Calu3 (cell line): ENCODE measurements around the gene COG1. TPM values are rescaled to one million over a fixed set of nuclear protein-coding genes. Genes with fewer than 3 reads are reported as not detected.

ENCODE experiments used
- BruUV-seq: library from RNA; stranded (reverse); fragments of 400-500 nt; replicated peaks from 2 replicates; lab custom pipeline; 2021; lab: Mats Ljungman, UMichigan
- CTCF ChIA-PET: fragments of 300-600 bp; sonication (Branson Sonifier 250); formaldehyde crosslinking; loops from one replicate; lab custom pipeline; 2022; ENCODE audit warnings: antibody characterized with exemption; lab: Charles Lee
- DNase-seq: peaks from one replicate; pipeline ENCODE4 v3.0.0; 2022
- H3K27ac Mint-ChIP-seq: one replicate; pipeline ENCODE4 v1.8.0; 2022; ENCODE audit warnings: mixed read lengths; ENCODE audit not compliant: unreplicated experiment
- H3K27me3 Mint-ChIP-seq: one replicate; pipeline ENCODE4 v1.8.0; 2022; ENCODE audit warnings: mixed read lengths; ENCODE audit not compliant: unreplicated experiment
- H3K36me3 Mint-ChIP-seq: one replicate; pipeline ENCODE4 v1.8.0; 2022; ENCODE audit warnings: mild to moderate bottlenecking, moderate library complexity, mixed read lengths; ENCODE audit not compliant: insufficient read depth, unreplicated experiment
- H3K4me1 Mint-ChIP-seq: one replicate; pipeline ENCODE4 v1.8.0; 2022; ENCODE audit warnings: mild to moderate bottlenecking, low read depth, mixed read lengths; ENCODE audit not compliant: unreplicated experiment
- H3K4me3 Mint-ChIP-seq: one replicate; pipeline ENCODE4 v1.8.0; 2022; ENCODE audit warnings: mild to moderate bottlenecking, low read depth, moderate library complexity, mixed read lengths; ENCODE audit not compliant: unreplicated experiment
- H3K9me3 Mint-ChIP-seq: one replicate; pipeline ENCODE4 v1.8.0; 2022; ENCODE audit warnings: low read depth, mixed read lengths; ENCODE audit not compliant: unreplicated experiment
- intact Hi-C: fragments of 100-400 bp; cut with micrococcal nuclease; formaldehyde crosslinking; loops from one replicate; pipeline ENCODE4 v1.10.0; 2022; ENCODE audit not compliant: unreplicated experiment
- total RNA-seq: library from RNA; stranded (reverse); gene quantifications from 2 replicates; pipeline ENCODE4 v1.2.3, GENCODE V29; 2022
- TF ChIP-seq, protein P1 (sequence below): fragments of 200-600 bp; IDR thresholded peaks from one replicate; pipeline ENCODE4 v1.8.0; 2022; ENCODE audit warnings: antibody characterized with exemption; ENCODE audit not compliant: unreplicated experiment

Gene COG1
- total RNA-seq, 1 experiment from 2014 or later: 37.7 TPM

DNA sequence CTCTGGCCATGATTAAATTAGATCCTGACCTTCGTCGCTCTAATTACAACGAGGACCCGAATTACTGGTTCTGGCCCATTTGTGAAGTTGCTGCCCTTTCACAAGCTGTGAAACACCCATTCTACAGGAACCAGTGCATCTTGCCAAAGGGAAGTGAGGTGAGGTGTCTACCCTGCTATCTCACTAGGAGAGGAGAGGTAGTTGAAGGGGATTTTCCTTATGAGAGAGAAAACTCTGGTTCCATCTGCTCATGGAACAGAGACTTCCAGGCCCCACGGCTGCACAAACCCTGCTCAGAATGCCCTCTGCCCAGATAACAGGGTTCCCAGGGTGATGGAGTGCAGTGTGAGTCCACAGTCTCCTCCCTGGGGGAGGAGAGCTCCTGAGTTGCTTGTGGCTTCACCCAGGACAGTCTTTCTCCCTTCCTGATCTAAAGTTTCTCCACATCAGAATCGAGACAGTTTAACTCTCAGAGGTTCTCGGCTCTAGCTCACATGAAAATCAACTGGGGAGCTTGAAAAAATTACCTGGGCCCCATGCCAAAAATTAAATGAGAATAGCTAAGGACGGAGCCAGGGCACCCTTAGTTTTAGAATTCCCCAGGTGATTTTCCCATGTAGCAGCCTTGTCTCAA lies 35.9 kb upstream of the COG1 start:
- Mint-ChIP-seq H3K9me3 (no peaks in the 10 kb centered on the region), H3K4me1 (peaks cover 19% of the 10 kb centered on the region), H3K27ac (no peak overlapping the region), H3K4me3 (no peak overlapping the region), H3K27me3 (peaks cover 24% of the 10 kb centered on the region), H3K36me3 (no peaks in the 10 kb centered on the region)
- intact Hi-C loops: loop anchor here (2.0 to 5.0 kb wide), 2 partner anchors 175 to 430 kb away; no protein-coding TSS in a partner anchor
- TF ChIP-seq, protein P1, sequence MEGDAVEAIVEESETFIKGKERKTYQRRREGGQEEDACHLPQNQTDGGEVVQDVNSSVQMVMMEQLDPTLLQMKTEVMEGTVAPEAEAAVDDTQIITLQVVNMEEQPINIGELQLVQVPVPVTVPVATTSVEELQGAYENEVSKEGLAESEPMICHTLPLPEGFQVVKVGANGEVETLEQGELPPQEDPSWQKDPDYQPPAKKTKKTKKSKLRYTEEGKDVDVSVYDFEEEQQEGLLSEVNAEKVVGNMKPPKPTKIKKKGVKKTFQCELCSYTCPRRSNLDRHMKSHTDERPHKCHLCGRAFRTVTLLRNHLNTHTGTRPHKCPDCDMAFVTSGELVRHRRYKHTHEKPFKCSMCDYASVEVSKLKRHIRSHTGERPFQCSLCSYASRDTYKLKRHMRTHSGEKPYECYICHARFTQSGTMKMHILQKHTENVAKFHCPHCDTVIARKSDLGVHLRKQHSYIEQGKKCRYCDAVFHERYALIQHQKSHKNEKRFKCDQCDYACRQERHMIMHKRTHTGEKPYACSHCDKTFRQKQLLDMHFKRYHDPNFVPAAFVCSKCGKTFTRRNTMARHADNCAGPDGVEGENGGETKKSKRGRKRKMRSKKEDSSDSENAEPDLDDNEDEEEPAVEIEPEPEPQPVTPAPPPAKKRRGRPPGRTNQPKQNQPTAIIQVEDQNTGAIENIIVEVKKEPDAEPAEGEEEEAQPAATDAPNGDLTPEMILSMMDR: no peak
- CTCF ChIA-PET: interaction anchor here (0.6 to 2.0 kb wide), 5 partner anchors 14 to 431 kb away, joined by 3 to 23 read pairs (median 6); no protein-coding TSS in a partner anchor
- DNase-seq: no peak
- no TSS peak for BruUV-seq

DNA sequence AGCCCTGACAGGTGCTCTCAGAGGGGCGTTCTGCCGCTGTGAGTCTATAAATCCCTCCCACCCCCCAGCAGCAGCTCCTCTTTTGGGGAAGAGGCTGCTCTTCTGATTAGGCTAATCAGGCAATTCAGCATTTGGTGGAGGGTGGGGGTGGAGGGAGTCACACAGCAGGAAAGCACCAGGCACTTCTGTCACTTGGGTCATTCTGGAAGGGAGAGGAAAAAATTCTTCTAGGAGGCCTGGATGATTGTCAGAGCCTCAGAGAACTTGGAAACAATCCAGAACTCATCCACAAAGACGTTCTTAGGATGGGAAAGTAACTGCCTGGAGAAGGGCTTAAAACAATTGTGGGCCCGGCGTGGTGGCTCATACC lies 35.3 kb upstream of the COG1 start:
- Mint-ChIP-seq H3K27me3 (peaks cover 26% of the 10 kb centered on the region), H3K9me3 (no peaks in the 10 kb centered on the region), H3K4me3 (no peak overlapping the region), H3K27ac (no peak overlapping the region), H3K4me1 (peaks cover 14% of the 10 kb centered on the region), H3K36me3 (no peaks in the 10 kb centered on the region)
- CTCF ChIA-PET: interaction anchor here (0.6 to 2.0 kb wide), 2 partner anchors 30 to 432 kb away, joined by 4 to 14 read pairs; no protein-coding TSS in a partner anchor
- no TSS peak for BruUV-seq
- TF ChIP-seq, protein P1: no peak
- DNase-seq: no peak
- intact Hi-C loops: loop anchor here (2.0 to 5.0 kb wide), 2 partner anchors 175 to 431 kb away; no protein-coding TSS in a partner anchor

DNA sequence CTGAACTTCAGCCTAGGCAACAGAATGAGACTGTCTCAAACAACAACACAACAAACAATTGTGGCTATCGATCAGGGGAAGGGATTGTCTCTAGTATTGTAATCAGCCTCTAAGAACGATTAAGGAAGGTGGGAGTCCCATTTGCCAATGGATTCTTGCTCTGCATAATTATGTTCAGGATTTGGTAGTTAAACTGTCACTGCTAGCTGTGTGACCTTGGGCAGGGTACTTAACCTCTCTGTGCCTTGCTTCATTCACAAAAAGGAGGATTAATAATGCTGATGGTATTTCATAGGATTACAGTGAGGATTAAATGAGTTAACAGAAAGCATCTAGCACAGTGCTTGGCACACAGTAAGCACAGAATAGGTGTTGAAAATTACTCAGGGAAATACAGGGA lies 34.7 kb upstream of the COG1 start:
- Mint-ChIP-seq H3K36me3 (no peaks in the 10 kb centered on the region), H3K9me3 (no peaks in the 10 kb centered on the region), H3K27ac (no peak overlapping the region), H3K4me3 (no peak overlapping the region), H3K4me1 (peaks cover 12% of the 10 kb centered on the region), H3K27me3 (peaks cover 33% of the 10 kb centered on the region)
- CTCF ChIA-PET: no interaction called here
- no peak for DNase-seq
- TF ChIP-seq, protein P1: no peak
- no TSS peak for BruUV-seq
- intact Hi-C loops: loop anchor here (5.0 kb wide), 1 partner anchor 176 kb away; no protein-coding TSS in a partner anchor

DNA sequence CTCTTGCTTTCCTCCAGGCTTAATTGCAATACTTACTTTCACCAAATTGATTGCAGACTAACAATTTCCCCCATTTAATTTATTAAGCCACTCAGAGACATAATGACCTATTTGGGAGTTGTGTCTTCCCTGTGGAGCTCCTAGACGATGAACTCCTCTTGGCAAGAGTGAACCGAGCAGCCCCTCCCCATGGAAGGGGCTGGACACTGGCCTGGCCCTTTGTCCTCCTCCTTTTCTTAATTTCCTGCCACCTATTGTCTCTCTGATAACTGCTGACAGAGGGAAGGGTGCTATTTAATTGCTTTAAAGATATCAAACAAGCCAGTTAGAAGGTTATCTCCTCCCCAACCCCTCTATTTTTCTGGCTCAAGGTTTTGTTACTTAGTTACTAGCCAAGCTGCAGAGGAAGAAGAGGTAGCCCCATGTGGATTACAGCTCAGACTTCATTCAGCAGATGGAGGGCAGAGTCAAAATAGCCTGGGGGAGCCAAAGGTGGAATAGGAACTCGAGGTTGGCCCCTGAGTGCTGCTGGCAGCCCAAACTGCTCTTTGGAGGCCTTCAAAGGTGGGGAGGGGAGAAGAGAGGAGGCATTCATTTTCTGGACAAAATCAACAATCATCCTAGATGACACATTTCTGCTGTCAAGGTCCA lies 31.8 kb upstream of the COG1 start:
- peaks cover 18% of the 10 kb centered on the region for H3K36me3 Mint-ChIP-seq
- CTCF ChIA-PET: interaction anchor here (0.6 kb wide), 1 partner anchor 360 kb away, joined by 3 read pairs; no protein-coding TSS in a partner anchor
- no peak overlapping the region for H3K27ac Mint-ChIP-seq
- no peak overlapping the region for H3K4me3 Mint-ChIP-seq
- intact Hi-C loops: no loop called here
- peaks cover 62% of the 10 kb centered on the region for H3K27me3 Mint-ChIP-seq
- TF ChIP-seq, protein P1: no peak
- H3K9me3 Mint-ChIP-seq: no peaks in the 10 kb centered on the region
- peaks cover 21% of the 10 kb centered on the region for H3K4me1 Mint-ChIP-seq
- no peak for DNase-seq
- BruUV-seq: no TSS peak
